ENCODE measurements around the gene SETDB2.

The SETDB2 gene

GRCh38 chr13:49436890-49437289 lies 7.2 kb upstream of the SETDB2 start:
- no peak for DNase-seq

GRCh38 chr13:49437705-49438104 lies 6.4 kb upstream of the SETDB2 start:
- no peak for DNase-seq

GRCh38 chr13:49439609-49440008 lies 4.5 kb upstream of the SETDB2 start:
- DNase-seq, result no peak

- no peak for DNase-seq
These were observed 2.8 kb upstream of the SETDB2 start for GRCh38 chr13:49441312-49441711.

- no peak for DNase-seq
These were observed 2.2 kb upstream of the SETDB2 start for GRCh38 chr13:49441846-49442245.

- no peak for DNase-seq
These were observed 744 bp upstream of the SETDB2 start for GRCh38 chr13:49443357-49443703.

- peak; percentile 10 for DNase-seq
These were observed 686 bp downstream of the SETDB2 start for GRCh38 chr13:49444524-49445395.

GRCh38 chr13:49446473-49446872 lies 2.4 kb downstream of the SETDB2 start:
- no peak for DNase-seq

- no peak for DNase-seq
These were observed 4.7 kb downstream of the SETDB2 start for GRCh38 chr13:49448753-49449152.

- no peak for DNase-seq
These were observed 6.2 kb downstream of the SETDB2 start for GRCh38 chr13:49450105-49450819.

GRCh38 chr13:49452725-49453457 lies 8.8 kb downstream of the SETDB2 start:
- no peak for DNase-seq

GRCh38 chr13:49453465-49453864 lies 9.4 kb downstream of the SETDB2 start:
- DNase-seq, result no peak

GRCh38 chr13:49454388-49455006 lies 10.4 kb downstream of the SETDB2 start:
- no peak for DNase-seq

- DNase-seq, result no peak
These were observed 10.9 kb downstream of the SETDB2 start for GRCh38 chr13:49455007-49455398.

GRCh38 chr13:49456156-49456555 lies 12.1 kb downstream of the SETDB2 start:
- no peak for DNase-seq

- no peak for DNase-seq
These were observed 13.1 kb downstream of the SETDB2 start for GRCh38 chr13:49457221-49457620.

GRCh38 chr13:49459580-49459979 lies 15.5 kb downstream of the SETDB2 start:
- DNase-seq, result no peak

GRCh38 chr13:49464085-49464484 lies 20.0 kb downstream of the SETDB2 start:
- no peak for DNase-seq

GRCh38 chr13:49464621-49465325 lies 20.7 kb downstream of the SETDB2 start:
- no peak for DNase-seq

- no peak for DNase-seq
These were observed 22.3 kb downstream of the SETDB2 start for GRCh38 chr13:49466292-49466838.

- no peak for DNase-seq
These were observed 28.1 kb downstream of the SETDB2 start for GRCh38 chr13:49472186-49472585.

- no peak for DNase-seq
These were observed 32.5 kb downstream of the SETDB2 start for GRCh38 chr13:49476529-49476928.

Data from activated CD4-positive, alpha-beta T cell treated with anti-CD3 and anti-CD28 coated beads for 1 hour (primary cell).